ENCODE data around the gene GEMIN7. TPM values are rescaled to one million over a fixed set of nuclear protein-coding genes. Genes with fewer than 3 reads are reported as not detected.

GEMIN7 gene
- total and polyA plus RNA-seq, 2 experiments from 2014 or later = 48.8 to 69.0 TPM

DNA sequence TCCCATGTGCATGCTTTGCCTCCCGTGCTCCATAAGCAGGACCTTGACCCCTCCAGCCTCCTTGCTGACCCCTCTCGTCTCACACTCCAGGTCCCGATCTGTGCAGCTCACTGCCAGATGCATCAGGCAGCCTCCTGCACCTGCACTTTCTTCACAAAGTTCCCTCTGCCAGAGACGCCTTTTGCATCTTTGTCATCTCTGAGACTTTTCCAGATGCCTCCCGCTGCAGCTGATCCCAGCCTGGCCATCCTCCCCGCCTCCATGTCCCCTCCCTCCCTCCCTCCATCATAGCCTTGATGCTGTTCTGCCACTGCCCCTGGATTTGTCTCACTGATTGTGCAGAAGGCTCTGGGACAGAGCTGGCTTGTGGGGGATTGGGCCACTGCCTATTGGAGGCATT is 43.8 kb downstream of the GEMIN7 start:
- H3K9me3 ChIP-seq (ENCODE audit: low read depth) = no peaks in the 10 kb centered on the region
- H2AFZ ChIP-seq = no peak overlapping the region
- no peak overlapping the region for H3K4me2 ChIP-seq
- H3K36me3 ChIP-seq (replicated peaks; ENCODE audit: insufficient read depth, low read depth) = no peaks in the 10 kb centered on the region
- H3K4me3 ChIP-seq = no peak overlapping the region
- peaks cover 58% of the 10 kb centered on the region for H4K20me1 ChIP-seq (ENCODE audit: insufficient read depth, poor library complexity, severe bottlenecking)
- H3K79me2 ChIP-seq = peaks cover 98% of the 10 kb centered on the region
- peaks cover 11% of the 10 kb centered on the region for H3K4me1 ChIP-seq (ENCODE audit: insufficient read depth)
- TF ChIP-seq CTCF (IDR thresholded peaks at IDR 0.05; ENCODE audit: poor library complexity) (no peak), EZH2 (IDR thresholded peaks at IDR 0.05; ENCODE audit: borderline replicate concordance) (no peak), EZH2phosphoT487 (IDR thresholded peaks at IDR 0.05; ENCODE audit: low read depth, severe bottlenecking, unreplicated experiment) (no peak)
- no peak overlapping the region for H3K27ac ChIP-seq
- H3K9me2 ChIP-seq (replicated peaks; ENCODE audit: insufficient read depth) = no peaks in the 10 kb centered on the region
- WGBS (ENCODE audit: low lambda C conversion rate, missing lambda C conversion rate) = 90% methylated on average over 6 of the region's 6 CpGs
- no peak for DNase-seq (ENCODE audit: low spot score)
- no peaks in the 10 kb centered on the region for H3K27me3 ChIP-seq

DNA sequence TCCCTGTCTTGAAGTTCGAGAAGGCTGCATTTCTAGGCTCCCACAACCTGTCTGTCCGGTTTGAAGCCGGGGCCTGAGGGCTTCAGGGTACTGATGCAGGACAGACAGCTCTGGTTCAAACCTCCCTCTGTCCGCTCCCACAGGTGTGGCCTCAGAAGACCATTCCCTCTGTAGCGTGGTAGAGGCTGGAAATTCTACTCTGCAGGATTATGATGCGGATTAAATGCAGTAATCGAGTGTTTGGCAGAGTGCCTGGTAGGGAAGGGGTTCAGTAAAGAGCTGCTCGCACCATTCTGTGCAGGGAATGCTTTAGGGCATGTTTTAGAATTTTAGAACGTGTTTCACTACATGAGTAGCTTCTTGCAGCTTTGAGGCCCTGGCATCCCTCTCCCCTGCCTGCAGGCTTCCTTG is 44.4 kb downstream of the GEMIN7 start:
- peaks cover 63% of the 10 kb centered on the region for H4K20me1 ChIP-seq (ENCODE audit: insufficient read depth, poor library complexity, severe bottlenecking)
- H3K36me3 ChIP-seq (replicated peaks; ENCODE audit: insufficient read depth, low read depth) = no peaks in the 10 kb centered on the region
- H3K9me3 ChIP-seq (ENCODE audit: low read depth) = no peaks in the 10 kb centered on the region
- peaks cover 8% of the 10 kb centered on the region for H3K4me1 ChIP-seq (ENCODE audit: insufficient read depth)
- 58% methylated on average over 9 of the region's 9 CpGs for WGBS (ENCODE audit: low lambda C conversion rate, missing lambda C conversion rate)
- H2AFZ ChIP-seq = no peak overlapping the region
- no peak for TF ChIP-seq CTCF (IDR thresholded peaks at IDR 0.05; ENCODE audit: poor library complexity)
- no peak for TF ChIP-seq EZH2phosphoT487 (IDR thresholded peaks at IDR 0.05; ENCODE audit: low read depth, severe bottlenecking, unreplicated experiment)
- TF ChIP-seq EZH2 (IDR thresholded peaks at IDR 0.05; ENCODE audit: borderline replicate concordance) = no peak
- no peak overlapping the region for H3K4me2 ChIP-seq
- peak; percentile 40 for DNase-seq (ENCODE audit: low spot score)
- H3K27me3 ChIP-seq = no peaks in the 10 kb centered on the region
- peaks cover 98% of the 10 kb centered on the region for H3K79me2 ChIP-seq
- no peaks in the 10 kb centered on the region for H3K9me2 ChIP-seq (replicated peaks; ENCODE audit: insufficient read depth)
- H3K4me3 ChIP-seq = no peak overlapping the region
- peak overlapping the region; percentile 69 for H3K27ac ChIP-seq

DNA sequence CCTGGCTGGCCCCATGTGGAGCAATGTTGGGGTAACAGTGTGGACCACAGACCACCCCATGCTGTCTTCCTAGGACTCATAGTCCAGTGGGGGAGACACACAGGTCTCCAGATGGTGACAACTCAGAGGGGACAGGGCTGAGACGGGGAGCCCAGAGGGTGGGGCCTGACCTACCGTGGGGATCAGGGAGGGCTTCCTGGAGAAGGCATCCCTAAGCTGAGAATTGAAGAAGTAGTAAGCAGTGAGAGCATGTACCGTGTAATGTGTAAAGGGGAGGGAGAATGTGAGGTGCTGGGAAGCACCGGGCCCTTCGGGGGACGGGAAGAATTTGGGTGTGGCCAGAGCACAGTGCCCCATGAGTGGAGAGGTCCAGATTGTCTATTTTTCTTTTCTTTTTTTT is 45.0 kb downstream of the GEMIN7 start:
- Histone ChIP-seq H3K4me1 (ENCODE audit: insufficient read depth) (peaks cover 8% of the 10 kb centered on the region), H3K27ac (peak overlapping the region; percentile 69), H3K4me3 (no peak overlapping the region), H4K20me1 (ENCODE audit: insufficient read depth, poor library complexity, severe bottlenecking) (peaks cover 63% of the 10 kb centered on the region), H3K9me3 (ENCODE audit: low read depth) (no peaks in the 10 kb centered on the region), H3K9me2 (replicated peaks; ENCODE audit: insufficient read depth) (no peaks in the 10 kb centered on the region), H2AFZ (no peak overlapping the region), H3K36me3 (replicated peaks; ENCODE audit: insufficient read depth, low read depth) (no peaks in the 10 kb centered on the region), H3K4me2 (no peak overlapping the region), H3K27me3 (no peaks in the 10 kb centered on the region), H3K79me2 (peaks cover 98% of the 10 kb centered on the region)
- DNase-seq (ENCODE audit: low spot score) = no peak
- WGBS (ENCODE audit: low lambda C conversion rate, missing lambda C conversion rate) = 80% methylated on average over 6 of the region's 6 CpGs
- no peak for TF ChIP-seq CTCF (IDR thresholded peaks at IDR 0.05; ENCODE audit: poor library complexity)
- TF ChIP-seq EZH2 (IDR thresholded peaks at IDR 0.05; ENCODE audit: borderline replicate concordance) = no peak
- TF ChIP-seq EZH2phosphoT487 (IDR thresholded peaks at IDR 0.05; ENCODE audit: low read depth, severe bottlenecking, unreplicated experiment) = no peak

DNA sequence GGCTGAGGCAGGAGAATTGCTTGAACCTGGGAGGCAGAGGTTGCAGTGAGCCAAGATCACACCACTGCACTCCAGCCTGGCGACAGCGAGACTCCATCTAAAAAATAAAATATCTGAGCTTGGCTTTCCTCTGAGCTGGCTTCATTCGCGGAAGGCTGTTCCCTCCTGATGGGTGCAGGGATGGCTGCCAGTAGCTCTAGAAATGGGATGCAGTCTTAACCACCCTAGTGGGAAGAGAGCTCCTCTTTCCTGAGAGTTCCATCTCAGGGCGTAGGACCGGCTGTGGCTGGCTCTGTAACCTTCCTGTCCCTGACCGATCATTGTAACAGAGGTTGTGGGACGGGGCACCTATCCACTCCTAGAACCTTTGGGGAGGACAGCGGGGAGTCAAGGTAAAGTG is 46.3 kb downstream of the GEMIN7 start:
- DNase-seq (ENCODE audit: low spot score) = no peak
- Histone ChIP-seq H3K4me3 (no peak overlapping the region), H3K4me2 (no peak overlapping the region), H4K20me1 (ENCODE audit: insufficient read depth, poor library complexity, severe bottlenecking) (peaks cover 68% of the 10 kb centered on the region), H3K36me3 (replicated peaks; ENCODE audit: insufficient read depth, low read depth) (no peaks in the 10 kb centered on the region), H3K4me1 (ENCODE audit: insufficient read depth) (peaks cover 3% of the 10 kb centered on the region), H3K27me3 (no peaks in the 10 kb centered on the region), H3K79me2 (peaks cover 98% of the 10 kb centered on the region), H3K27ac (no peak overlapping the region), H3K9me2 (replicated peaks; ENCODE audit: insufficient read depth) (no peaks in the 10 kb centered on the region), H2AFZ (no peak overlapping the region), H3K9me3 (ENCODE audit: low read depth) (no peaks in the 10 kb centered on the region)
- WGBS (ENCODE audit: low lambda C conversion rate, missing lambda C conversion rate) = 93% methylated on average over 9 of the region's 9 CpGs
- no peak for TF ChIP-seq CTCF (IDR thresholded peaks at IDR 0.05; ENCODE audit: poor library complexity)
- no peak for TF ChIP-seq EZH2phosphoT487 (IDR thresholded peaks at IDR 0.05; ENCODE audit: low read depth, severe bottlenecking, unreplicated experiment)
- TF ChIP-seq EZH2 (IDR thresholded peaks at IDR 0.05; ENCODE audit: borderline replicate concordance) = no peak
